A172 (cell line): ENCODE measurements around the gene RHOC. TPM values are rescaled to one million over a fixed set of nuclear protein-coding genes. Genes with fewer than 3 reads are reported as not detected.
A peak's percentile ranks its signal among the peaks of the same experiment; 100 is the strongest.

ENCODE experiments used
- DNase-seq: peaks from one replicate; pipeline ENCODE4 v3.0.0-alpha.2; 2015; ENCODE audit warnings: low spot score
- total RNA-seq: library from RNA; depleted of rRNA; stranded (reverse); fragments of >200 nt; shearing (Covaris generic); gene quantifications from 2 replicates; pipeline ENCODE4 v1.2.3, GENCODE V29; 2014; rRNA removed

The RHOC gene
- total RNA-seq, 1 experiment from 2014 or later: 454 TPM

GRCh38 chr1:112678605-112679004, 28.3 kb downstream of the RHOC start:
- no peak for DNase-seq

GRCh38 chr1:112677501-112677900, 29.4 kb downstream of the RHOC start:
- DNase-seq: no peak

DNA sequence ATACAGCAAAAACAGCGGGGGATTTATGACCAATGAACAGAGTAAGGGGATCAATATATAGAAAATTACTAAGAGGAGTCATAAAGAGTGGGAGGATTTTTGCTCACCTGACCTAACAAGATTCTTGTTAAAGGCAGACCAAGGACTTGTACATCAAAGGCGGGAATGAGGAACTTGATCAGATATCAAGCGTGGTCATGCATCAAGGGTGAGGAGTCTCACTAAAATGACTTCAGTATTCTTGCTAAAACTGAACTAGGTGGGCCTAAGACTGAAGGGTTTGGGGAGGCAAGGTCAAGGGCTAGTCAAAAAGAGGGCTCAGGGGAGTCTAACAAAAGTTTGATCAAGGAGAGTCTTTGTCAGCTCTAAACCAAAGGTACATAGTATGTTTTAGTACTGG, 30.4 kb downstream of the RHOC start:
- no peak for DNase-seq

DNA sequence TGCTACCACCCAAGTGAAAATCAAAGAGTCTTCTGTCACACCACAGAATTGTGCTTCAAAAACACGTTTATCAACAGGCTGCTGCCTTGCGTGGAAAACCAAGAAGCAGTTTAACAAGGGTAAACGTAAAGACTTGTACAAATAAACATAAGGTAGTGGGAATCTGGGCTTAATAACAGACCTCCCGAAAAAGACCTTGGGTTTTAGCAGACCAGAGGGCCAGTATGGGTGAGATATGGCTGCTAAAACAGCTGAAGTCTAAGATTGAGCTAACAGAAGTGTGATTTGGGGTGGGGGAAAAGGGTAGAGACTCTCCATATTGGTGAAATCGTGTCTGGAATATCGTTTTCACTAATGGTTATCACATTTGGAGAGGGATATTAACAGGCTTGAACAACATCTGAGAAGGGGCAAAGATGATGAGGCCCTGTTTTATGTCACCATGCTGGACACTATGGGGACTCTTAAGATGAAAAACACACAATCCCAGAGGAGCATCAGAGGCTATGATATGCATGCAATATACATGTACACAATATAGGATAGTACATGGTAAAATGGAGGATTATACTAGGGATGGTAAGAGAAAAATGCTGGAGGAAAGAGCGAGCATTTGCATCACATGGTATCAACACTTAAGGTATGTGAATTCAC, 31.1 kb downstream of the RHOC start:
- DNase-seq: no peak

- peak; percentile 13 for DNase-seq
These were observed 31.8 kb downstream of the RHOC start for GRCh38 chr1:112674986-112675727.

- peak; percentile 60 for DNase-seq
These were observed 32.4 kb downstream of the RHOC start, which contains the start of gene MOV10 for GRCh38 chr1:112674440-112674985. Gene MOV10 (plus strand): TSS chr1:112674659. CDS start chr1:112674913, 254 bp downstream.

GRCh38 chr1:112673592-112674439, 33.1 kb downstream of the RHOC start:
- DNase-seq: peak; percentile 61

DNA sequence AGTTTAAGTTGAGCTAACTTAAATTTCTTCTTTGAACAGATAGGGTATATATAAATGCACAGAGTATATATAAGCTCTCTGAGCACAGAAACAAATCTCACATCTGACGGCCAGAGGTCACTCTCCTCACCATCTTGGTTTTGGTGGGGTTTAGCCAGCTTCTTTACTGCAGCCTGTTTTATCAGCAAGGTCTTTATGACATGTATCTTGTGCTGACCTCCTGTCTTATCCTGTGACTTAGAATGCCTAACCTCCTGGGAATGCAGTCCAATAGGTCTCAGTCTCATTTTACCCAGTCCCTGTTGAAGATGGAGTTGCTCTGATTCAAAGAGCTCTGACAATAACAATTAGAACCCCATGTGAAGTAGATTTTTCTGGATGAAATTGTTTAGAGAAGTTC, 34.1 kb downstream of the RHOC start:
- no peak for DNase-seq

DNA sequence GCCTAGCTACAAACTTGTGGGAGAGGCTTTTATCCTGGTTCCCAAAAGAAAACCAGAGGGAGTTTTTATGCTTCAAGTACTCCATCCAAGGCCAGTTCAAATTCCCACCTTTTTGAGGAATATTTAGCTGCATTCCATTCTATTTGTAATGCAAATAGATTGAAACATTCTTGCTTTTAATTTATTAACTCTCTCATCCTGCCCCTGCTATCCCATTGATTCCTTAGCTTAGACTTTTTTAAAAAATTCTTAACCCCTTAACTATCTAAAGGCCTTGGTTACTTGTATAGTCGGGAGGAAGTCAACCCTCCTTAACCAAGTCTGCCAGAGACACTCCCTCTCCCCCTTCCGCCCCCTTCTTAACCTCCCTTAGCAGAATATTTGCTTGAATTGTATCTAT, 34.9 kb downstream of the RHOC start:
- DNase-seq: no peak

GRCh38 chr1:112666946-112667345, 40.0 kb downstream of the RHOC start:
- no peak for DNase-seq

DNA sequence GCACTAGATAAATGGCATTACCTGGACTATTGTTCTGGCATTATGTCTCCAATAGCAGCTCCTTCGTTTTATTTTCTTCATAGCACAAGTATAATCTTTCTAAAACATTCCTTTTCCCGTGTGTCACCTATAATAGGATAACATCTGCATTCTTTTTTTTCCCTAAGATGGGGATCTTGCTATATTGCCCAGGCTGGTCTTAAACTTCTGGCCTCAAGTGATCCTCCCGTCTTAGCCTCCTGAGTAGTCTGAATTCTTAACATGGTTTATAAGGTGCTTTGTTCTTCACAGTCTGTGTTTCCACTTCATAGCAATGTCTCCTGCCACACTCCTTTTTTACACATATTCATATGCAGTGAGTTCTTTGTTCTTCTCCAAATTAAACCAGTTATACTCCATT, 41.1 kb downstream of the RHOC start:
- DNase-seq: no peak

DNA sequence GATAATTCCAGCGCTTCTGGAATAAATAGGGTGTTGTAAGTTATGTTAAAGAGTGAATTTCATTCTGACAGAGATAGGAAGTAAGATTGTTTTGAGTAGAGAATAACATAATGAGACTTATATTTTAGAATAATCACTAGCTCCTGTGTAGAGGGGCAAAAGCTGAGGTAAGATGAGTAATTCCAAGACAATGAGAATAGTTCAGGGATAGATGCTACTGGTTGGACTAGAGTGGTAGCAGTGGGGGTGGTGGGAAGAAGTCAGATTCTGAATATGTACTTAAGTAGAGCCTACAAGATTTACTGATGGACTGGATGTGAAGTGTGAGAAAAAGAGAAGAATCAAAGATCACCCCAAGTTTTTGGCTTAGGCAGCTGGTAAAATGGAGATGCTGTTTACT, 55.7 kb downstream of the RHOC start:
- no peak for DNase-seq

Other genes starting within 250 kb of the RHOC start
- gene WNT2B, start 198.2 kb downstream of the RHOC start, total RNA-seq: 0.05 TPM in 1 of 2 replicates, not detected in the other
- gene ST7L, start 88.0 kb downstream of the RHOC start, total RNA-seq: 14.8 and 25.4 TPM in 2 replicates
- gene CAPZA1, start 87.3 kb downstream of the RHOC start, total RNA-seq: 249 and 268 TPM in 2 replicates
- 42.4 and 47.3 TPM in 2 replicates for gene MOV10, start 32.5 kb downstream of the RHOC start, total RNA-seq
- gene PPM1J, start 8.2 kb upstream of the RHOC start, total RNA-seq: 0.36 and 0.53 TPM in 2 replicates
- gene SLC16A1, start 249.1 kb upstream of the RHOC start, total RNA-seq: 104 and 105 TPM in 2 replicates